ENCODE data around the gene SH3BP5.

SH3BP5 gene

DNA sequence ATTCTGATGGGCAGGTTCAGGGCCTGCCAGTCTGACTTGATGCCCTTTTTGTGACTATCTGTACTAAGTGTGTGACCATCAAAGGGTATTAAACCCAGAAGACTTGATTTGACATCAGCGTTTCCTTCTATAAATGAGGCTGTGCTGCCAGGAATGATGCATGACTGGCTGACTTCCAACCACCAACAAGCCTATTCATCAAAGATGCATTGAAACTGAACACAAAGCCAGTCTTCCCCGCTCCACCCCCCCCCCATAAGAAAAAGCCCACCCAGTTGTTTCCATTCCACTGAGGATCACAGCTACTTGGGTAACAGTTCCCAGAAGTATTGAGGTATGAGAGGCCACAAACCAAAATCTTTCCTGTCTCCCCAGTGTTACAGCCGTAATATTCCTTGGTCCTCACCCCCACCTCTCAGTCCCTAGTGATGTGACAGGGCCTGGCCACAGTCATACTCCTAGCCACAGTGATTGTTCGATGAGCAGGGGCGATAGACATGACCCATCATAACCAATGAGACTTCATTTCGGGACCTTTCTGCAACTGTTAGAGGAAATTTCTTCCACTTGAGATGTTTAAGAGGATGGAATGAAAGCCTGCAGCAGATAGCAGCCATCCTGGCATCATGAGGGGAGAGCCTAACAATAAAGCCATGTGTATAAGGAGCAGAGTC, 22.6 kb downstream of the SH3BP5 start:
- Mint-ChIP-seq H3K4me3 (no peak overlapping the region), H3K9me3 (no peaks in the 10 kb centered on the region), H3K27ac (peak overlapping the region; percentile 52), H3K36me3 (peaks cover 9 to 19% of the 10 kb centered on the region in 2 donors), H3K27me3 (no peaks in the 10 kb centered on the region), H3K4me1 (peaks cover 45 to 75% of the 10 kb centered on the region in 2 donors)
- DNase-seq (no peak), ATAC-seq (replicated peaks) (no peak)

DNA sequence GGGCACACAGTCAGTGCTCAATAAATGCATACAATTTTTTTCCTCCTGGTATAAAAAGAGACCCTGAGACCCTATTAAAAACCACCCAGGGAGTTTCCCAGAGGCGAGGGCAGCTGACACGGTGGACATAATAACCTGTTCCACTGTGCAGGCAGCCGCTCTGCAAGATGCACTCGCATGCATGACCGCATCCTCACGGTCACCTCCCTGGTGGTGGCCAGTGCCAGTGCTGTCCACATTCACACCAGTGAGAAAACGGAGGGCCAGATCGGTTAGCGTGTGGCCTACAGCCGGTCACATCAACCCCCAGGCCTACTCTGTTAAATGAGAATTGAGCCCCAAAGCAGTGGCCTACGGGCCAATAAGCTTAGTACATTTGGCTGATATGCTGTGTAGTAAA, 24.8 kb downstream of the SH3BP5 start:
- no peaks in the 10 kb centered on the region for H3K27me3 Mint-ChIP-seq
- H3K9me3 Mint-ChIP-seq = no peaks in the 10 kb centered on the region
- ATAC-seq (replicated peaks) (no peak), DNase-seq (no peak)
- H3K4me3 Mint-ChIP-seq = no peak overlapping the region
- peaks cover 40 to 82% of the 10 kb centered on the region in 2 donors for H3K4me1 Mint-ChIP-seq
- H3K36me3 Mint-ChIP-seq = peaks cover 17 to 37% of the 10 kb centered on the region in 2 donors
- H3K27ac Mint-ChIP-seq = no peak overlapping the region

DNA sequence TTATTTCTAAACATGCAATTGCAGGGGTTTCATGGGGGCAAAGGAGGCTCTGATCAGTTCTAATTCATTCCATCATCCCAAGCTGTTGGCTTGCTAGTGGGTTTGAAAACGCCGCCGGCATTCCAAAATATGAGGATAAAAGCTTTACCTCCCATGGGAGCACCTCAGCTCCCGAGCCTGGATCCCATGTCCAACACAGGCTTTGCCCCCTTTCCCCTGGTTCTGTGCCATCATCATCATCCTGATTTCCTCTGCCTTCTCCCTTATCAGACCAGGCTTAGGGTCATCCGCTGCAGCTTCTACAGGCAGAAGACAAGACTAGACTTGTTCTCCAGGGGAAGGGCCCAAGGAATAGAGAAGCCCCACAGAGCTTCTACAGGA, 25.4 kb downstream of the SH3BP5 start:
- peaks cover 45 to 88% of the 10 kb centered on the region in 2 donors for H3K4me1 Mint-ChIP-seq
- H3K9me3 Mint-ChIP-seq = no peaks in the 10 kb centered on the region
- no peak for DNase-seq
- H3K27ac Mint-ChIP-seq = peak overlapping the region; percentile 84
- ATAC-seq (replicated peaks) = no peak
- no peaks in the 10 kb centered on the region for H3K27me3 Mint-ChIP-seq
- H3K36me3 Mint-ChIP-seq = peaks cover 21 to 42% of the 10 kb centered on the region in 2 donors
- H3K4me3 Mint-ChIP-seq = no peak overlapping the region

DNA sequence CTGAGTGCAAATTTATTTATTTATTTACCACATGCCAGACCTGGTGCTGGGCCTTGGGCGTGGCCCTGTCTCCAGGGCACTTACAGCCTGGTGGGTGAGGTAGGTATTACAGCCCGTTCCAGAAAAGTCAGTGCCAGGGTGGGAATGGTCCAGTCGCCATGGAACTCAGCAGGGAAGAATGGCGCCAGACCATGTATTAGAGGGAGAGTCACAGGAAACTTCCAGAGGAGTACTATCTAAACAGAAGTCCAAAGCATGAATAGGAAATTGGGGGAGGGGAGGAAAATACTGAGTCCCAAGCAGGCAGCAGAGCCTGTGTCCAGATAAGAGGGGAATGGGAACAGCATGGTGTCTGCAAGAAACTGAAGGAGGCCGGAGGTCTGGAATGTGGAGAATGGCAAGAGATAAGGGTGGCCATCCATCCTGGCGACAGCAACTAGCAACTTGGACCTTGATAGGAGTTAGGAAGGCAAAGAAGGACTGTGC, 27.0 kb downstream of the SH3BP5 start:
- Mint-ChIP-seq H3K36me3 (peaks cover 32 to 53% of the 10 kb centered on the region in 2 donors), H3K27ac (no peak overlapping the region)
- ATAC-seq (replicated peaks) = peak; percentile 35 to 43

GRCh38 chr3:15303728-15304127, 28.7 kb downstream of the SH3BP5 start:
- Mint-ChIP-seq H3K27ac (no peak overlapping the region), H3K36me3 (peaks cover 32 to 50% of the 10 kb centered on the region in 2 donors), H3K4me1 (peaks cover 38 to 79% of the 10 kb centered on the region in 2 donors), H3K4me3 (no peak overlapping the region), H3K9me3 (no peaks in the 10 kb centered on the region), H3K27me3 (no peaks in the 10 kb centered on the region)
- DNase-seq = no peak
- no peak for ATAC-seq (replicated peaks)

More for the DNA sequence above, 27.0 kb downstream of the SH3BP5 start:
- Mint-ChIP-seq H3K9me3 (no peaks in the 10 kb centered on the region), H3K4me3 (peak overlapping the region in 1 of 2 donors; percentile 34), H3K27me3 (no peaks in the 10 kb centered on the region), H3K4me1 (peaks cover 47 to 89% of the 10 kb centered on the region in 2 donors)
- DNase-seq = no peak

DNA sequence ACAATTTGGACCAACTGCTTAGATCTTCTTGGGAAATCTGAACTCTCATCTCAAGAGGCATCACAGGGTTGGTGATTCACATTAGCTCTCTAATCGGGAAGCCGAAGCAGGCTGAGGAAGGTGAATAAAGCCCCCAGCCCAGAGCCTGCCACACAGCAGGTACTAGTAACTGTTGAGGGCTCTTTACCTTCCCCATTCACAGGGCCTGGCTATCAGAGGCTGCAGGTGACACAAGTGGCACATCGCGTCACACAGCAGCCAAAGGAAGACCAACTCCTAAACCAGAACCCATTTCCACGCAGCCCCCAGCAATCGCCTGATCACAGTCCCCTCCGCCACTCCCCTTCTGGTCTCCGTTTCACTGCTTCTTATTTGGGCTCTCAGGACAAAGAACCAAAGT, 29.2 kb downstream of the SH3BP5 start:
- Mint-ChIP-seq H3K27ac (no peak overlapping the region), H3K36me3 (peaks cover 32 to 54% of the 10 kb centered on the region in 2 donors), H3K4me3 (no peak overlapping the region), H3K9me3 (no peaks in the 10 kb centered on the region), H3K27me3 (no peaks in the 10 kb centered on the region), H3K4me1 (peaks cover 38 to 78% of the 10 kb centered on the region in 2 donors)
- DNase-seq (no peak), ATAC-seq (replicated peaks) (no peak)

GRCh38 chr3:15301761-15302160, 30.6 kb downstream of the SH3BP5 start:
- H3K4me1 Mint-ChIP-seq = peaks cover 41 to 70% of the 10 kb centered on the region in 2 donors
- no peaks in the 10 kb centered on the region for H3K27me3 Mint-ChIP-seq
- H3K27ac Mint-ChIP-seq = no peak overlapping the region
- DNase-seq (no peak), ATAC-seq (replicated peaks) (no peak)
- H3K36me3 Mint-ChIP-seq = peaks cover 34 to 56% of the 10 kb centered on the region in 2 donors
- no peak overlapping the region for H3K4me3 Mint-ChIP-seq
- H3K9me3 Mint-ChIP-seq = no peaks in the 10 kb centered on the region

DNA sequence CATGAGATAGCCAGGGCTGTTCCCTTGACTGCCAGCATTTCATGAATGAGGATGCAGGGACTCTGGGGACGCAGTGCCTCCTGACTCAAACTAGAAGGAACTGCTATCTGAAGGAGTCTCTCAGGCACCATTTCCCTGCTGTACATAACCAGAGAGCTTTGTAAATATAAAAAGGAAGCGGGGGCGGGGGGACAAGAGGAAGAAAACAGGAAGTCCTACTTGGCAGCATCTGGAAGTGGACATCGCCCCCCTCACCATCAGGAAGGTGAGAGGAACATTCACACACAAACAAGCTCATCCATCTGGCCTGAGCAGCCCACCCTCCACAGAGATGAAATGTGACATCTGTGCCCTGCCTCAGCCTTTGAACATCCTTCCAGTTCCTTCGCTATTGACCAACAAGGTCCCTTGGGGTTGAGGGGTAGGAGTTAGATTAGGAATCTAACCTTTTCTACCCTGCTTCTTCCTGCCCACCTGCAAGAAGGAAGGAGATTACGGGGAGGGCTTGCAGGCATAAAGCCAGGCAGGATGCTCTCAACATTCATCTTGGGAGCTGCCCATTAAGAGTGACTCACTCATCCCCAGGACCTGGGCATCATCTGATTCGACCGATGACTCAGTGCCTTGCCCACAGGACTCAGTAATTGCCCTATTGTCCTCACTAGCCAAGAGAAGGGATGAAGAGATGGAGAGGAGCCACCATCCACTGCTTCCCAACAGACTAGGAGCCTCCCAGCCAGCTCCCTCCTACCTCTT, 31.9 kb downstream of the SH3BP5 start:
- no peaks in the 10 kb centered on the region for H3K27me3 Mint-ChIP-seq
- peaks cover 40 to 69% of the 10 kb centered on the region in 2 donors for H3K4me1 Mint-ChIP-seq
- H3K27ac Mint-ChIP-seq = peak overlapping the region; percentile 60
- peaks cover 29 to 54% of the 10 kb centered on the region in 2 donors for H3K36me3 Mint-ChIP-seq
- ATAC-seq (replicated peaks) = peak; percentile 50 to 64
- peaks cover 1 to 2% of the 10 kb centered on the region in 2 donors for H3K9me3 Mint-ChIP-seq
- DNase-seq = no peak
- no peak overlapping the region for H3K4me3 Mint-ChIP-seq

GRCh38 chr3:15299036-15299435, 33.4 kb downstream of the SH3BP5 start:
- peaks cover 49 to 79% of the 10 kb centered on the region in 2 donors for H3K4me1 Mint-ChIP-seq
- DNase-seq (no peak), ATAC-seq (replicated peaks) (no peak)
- peaks cover 32 to 57% of the 10 kb centered on the region in 2 donors for H3K36me3 Mint-ChIP-seq
- no peaks in the 10 kb centered on the region for H3K27me3 Mint-ChIP-seq
- H3K4me3 Mint-ChIP-seq = no peak overlapping the region
- H3K27ac Mint-ChIP-seq = peak overlapping the region; percentile 1
- peaks cover 3% of the 10 kb centered on the region in 2 donors for H3K9me3 Mint-ChIP-seq

DNA sequence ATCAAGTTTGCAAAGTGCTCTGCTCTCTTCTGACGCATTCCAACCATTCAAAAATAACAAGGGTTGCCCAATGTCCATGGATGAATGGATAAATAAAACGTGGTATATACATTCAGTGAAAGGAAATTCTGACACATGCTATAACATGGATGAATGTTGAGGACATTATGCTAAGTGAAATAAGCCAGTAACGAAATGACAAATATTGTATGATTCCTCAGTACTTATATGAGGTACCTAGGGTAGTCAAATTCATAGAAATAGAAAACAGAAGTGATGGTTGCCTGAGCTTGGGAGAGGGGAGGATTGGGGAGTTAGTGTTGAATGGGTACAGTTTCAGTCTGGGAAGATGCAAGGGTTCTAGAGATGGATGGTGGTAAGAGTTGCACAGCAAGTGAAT, 33.9 kb downstream of the SH3BP5 start:
- no peak for DNase-seq
- Mint-ChIP-seq H3K9me3 (peaks cover 3% of the 10 kb centered on the region in 2 donors), H3K4me3 (no peak overlapping the region), H3K4me1 (peaks cover 51 to 78% of the 10 kb centered on the region in 2 donors), H3K27me3 (no peaks in the 10 kb centered on the region), H3K36me3 (peaks cover 30 to 52% of the 10 kb centered on the region in 2 donors), H3K27ac (peak overlapping the region; percentile 1)
- peak in 1 of 2 donors; percentile 29 for ATAC-seq (replicated peaks)

DNA sequence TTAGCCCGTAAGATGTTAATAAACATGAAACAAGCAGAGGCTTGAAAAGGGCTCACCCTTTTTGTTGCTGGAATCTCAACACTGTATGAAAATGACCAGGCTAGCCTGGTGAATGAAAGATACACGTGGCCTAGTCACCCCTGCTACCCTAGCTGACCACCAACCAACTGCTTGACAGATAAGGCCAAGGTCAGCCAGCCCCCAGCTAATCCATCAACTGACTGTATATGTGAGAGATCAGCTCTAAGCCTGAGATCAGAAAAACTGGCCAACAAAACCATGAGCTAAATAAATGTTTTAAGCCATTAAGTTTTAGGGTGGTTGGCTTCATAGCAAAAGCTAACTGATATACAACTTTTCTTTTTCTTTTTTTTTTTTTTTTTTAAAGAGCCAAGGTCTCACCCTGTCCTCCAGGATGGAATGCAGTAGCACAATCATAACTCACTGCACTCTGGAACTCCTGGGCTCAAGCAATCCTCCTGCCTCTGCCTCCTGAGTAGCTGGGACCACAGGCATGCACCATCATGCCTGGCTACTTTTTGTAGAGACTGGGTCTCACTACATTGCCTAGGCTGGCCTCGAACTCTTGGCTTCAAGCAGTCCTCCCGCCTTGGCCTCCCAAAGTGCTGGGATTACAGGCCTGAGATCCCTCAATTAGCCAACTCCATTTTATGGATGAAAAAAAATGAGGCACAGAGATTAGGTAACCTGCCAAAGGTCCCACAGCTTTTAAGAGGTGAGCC, 34.6 kb downstream of the SH3BP5 start:
- Mint-ChIP-seq H3K4me1 (peaks cover 54 to 78% of the 10 kb centered on the region in 2 donors), H3K4me3 (no peak overlapping the region), H3K27ac (peak overlapping the region; percentile 48), H3K36me3 (peaks cover 26 to 45% of the 10 kb centered on the region in 2 donors), H3K27me3 (no peaks in the 10 kb centered on the region), H3K9me3 (peaks cover 3% of the 10 kb centered on the region in 2 donors)
- DNase-seq = no peak
- ATAC-seq (replicated peaks) = no peak

GRCh38 chr3:15295506-15295905, 36.9 kb downstream of the SH3BP5 start:
- DNase-seq (no peak), ATAC-seq (replicated peaks) (peak in 1 of 2 donors; percentile 22)
- peak overlapping the region in 1 of 2 donors; percentile 26 for H3K4me3 Mint-ChIP-seq
- peaks cover 56 to 80% of the 10 kb centered on the region in 2 donors for H3K4me1 Mint-ChIP-seq
- peaks cover 3% of the 10 kb centered on the region in 2 donors for H3K9me3 Mint-ChIP-seq
- H3K27ac Mint-ChIP-seq = peak overlapping the region; percentile 33
- no peaks in the 10 kb centered on the region for H3K27me3 Mint-ChIP-seq
- peaks cover 9 to 31% of the 10 kb centered on the region in 2 donors for H3K36me3 Mint-ChIP-seq

GRCh38 chr3:15294929-15295328, 37.5 kb downstream of the SH3BP5 start:
- peaks cover 9 to 31% of the 10 kb centered on the region in 2 donors for H3K36me3 Mint-ChIP-seq
- DNase-seq = no peak
- H3K4me3 Mint-ChIP-seq = peak overlapping the region in 1 of 2 donors; percentile 45
- H3K27ac Mint-ChIP-seq = peak overlapping the region; percentile 20
- H3K9me3 Mint-ChIP-seq = peaks cover 3% of the 10 kb centered on the region in 2 donors
- peak in 1 of 2 donors; percentile 13 for ATAC-seq (replicated peaks)
- peaks cover 53 to 80% of the 10 kb centered on the region in 2 donors for H3K4me1 Mint-ChIP-seq
- no peaks in the 10 kb centered on the region for H3K27me3 Mint-ChIP-seq

All from stimulated activated naive B cell treated with anti-CD40 and anti-IgM and Interleukin-4, amounts not matched to agents 10 μg/mL and 1 μg/mL and 100 μg/mL, for 72 hours (primary cell).